Measurements from ENCODE around the gene VAT1. TPM values are rescaled to one million over a fixed set of nuclear protein-coding genes. Genes with fewer than 3 reads are reported as not detected.

VAT1 gene
- total and polyA plus RNA-seq, 9 of the 15 experiments (the other 6 are each of a cell fraction or from before 2014, with no cell fraction given): 29.4 to 153 (median 66.7) TPM

GRCh38 chr17:42980766-42981397, 41.3 kb downstream of the VAT1 start (continued):
- peak; percentile 54; the same call in 1 of the 2 replicates for TF ChIP-seq REST (IDR thresholded peaks at IDR 0.05; ENCODE audit: borderline replicate concordance)
- no peak for TF ChIP-seq REST (CRISPR knock-in tag; IDR thresholded peaks at IDR 0.05; ENCODE audit: low read depth)
- no peak for TF ChIP-seq NR4A1 (CRISPR knock-in tag; IDR thresholded peaks at IDR 0.05)
- no peak for TF ChIP-seq NR4A1 (tag; IDR thresholded peaks at IDR 0.05)
- TF ChIP-seq HEY1 (CRISPR knock-in tag; IDR thresholded peaks at IDR 0.05; ENCODE audit: borderline replicate concordance): no peak
- TF ChIP-seq STAT5A (IDR thresholded peaks at IDR 0.05; ENCODE audit: borderline replicate concordance, low read length): no peak
- TF ChIP-seq, protein P1, sequence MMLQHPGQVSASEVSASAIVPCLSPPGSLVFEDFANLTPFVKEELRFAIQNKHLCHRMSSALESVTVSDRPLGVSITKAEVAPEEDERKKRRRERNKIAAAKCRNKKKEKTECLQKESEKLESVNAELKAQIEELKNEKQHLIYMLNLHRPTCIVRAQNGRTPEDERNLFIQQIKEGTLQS (IDR thresholded peaks at IDR 0.05): no peak
- TF ChIP-seq, protein P1 (CRISPR knock-in tag; conservative IDR thresholded peaks at IDR 0.05): no peak
- no peak for TF ChIP-seq ZZZ3 (IDR thresholded peaks at IDR 0.05)
- no peak for TF ChIP-seq E2F3 (CRISPR knock-in tag; IDR thresholded peaks at IDR 0.05)
- peak; percentile 31; the same call in 1 of the 2 replicates for TF ChIP-seq FOXP4 (CRISPR knock-in tag; IDR thresholded peaks at IDR 0.05; ENCODE audit: borderline replicate concordance)
- no peak for TF ChIP-seq BRCA1 (IDR thresholded peaks at IDR 0.05)
- TF ChIP-seq BRCA1 (CRISPR knock-in tag; IDR thresholded peaks at IDR 0.05): no peak
- TF ChIP-seq ETV5 (CRISPR knock-in tag; IDR thresholded peaks at IDR 0.05; ENCODE audit: low read depth): no peak; the same call in 1 of the 2 replicates

Data from K562 (cell line).